Heart right ventricle (tissue), 16 donors: ENCODE data around the gene N4BP3. TPM values are rescaled to one million over a fixed set of nuclear protein-coding genes. Genes with fewer than 3 reads are reported as not detected.
"Not testable (repeated sequence)": the region's sequence is repeated elsewhere in the genome, so short reads cannot be mapped to it uniquely, and the experiment has no call there.

Source experiments
- ATAC-seq, 8 donors: fragments of 200-7000 bp; cut with Tn5 transposase; one replicate each; pipeline ENCODE4 v1.9.1; 2020; ENCODE audit warnings: mild to moderate bottlenecking in 8 of 8, moderate library complexity in 8 of 8, moderate number of reproducible peaks in 1 of 8
- DNase-seq, 2 donors: peaks; one replicate each; pipeline ENCODE4 v3.0.0-alpha.2; 2020
- H3K27ac ChIP-seq, 10 donors: fragments of 200-600 bp; sonication (generic) in 2 of 10; one replicate each; pipeline versions ENCODE4 v1.5.0 to v1.8.0; 2020 to 2022; ENCODE audit warnings: mild to moderate bottlenecking in 3 of 10
- H3K27me3 ChIP-seq, 7 donors: fragments of 200-600 bp; one replicate each; pipeline ENCODE4 v1.8.0; 2021 to 2022; ENCODE audit warnings: mild to moderate bottlenecking in 2 of 7
- H3K36me3 ChIP-seq, 9 donors: fragments of 200-600 bp; sonication (generic) in 1 of 9; one replicate each; pipeline versions ENCODE4 v1.5.0 to v1.8.0; 2020 to 2022; ENCODE audit warnings: mild to moderate bottlenecking in 2 of 9
- H3K4me1 ChIP-seq, 9 donors: fragments of 200-600 bp; sonication (generic) in 1 of 9; one replicate each; pipeline versions ENCODE4 v1.5.0 to v1.8.0; 2020 to 2022; ENCODE audit warnings: mild to moderate bottlenecking in 4 of 9
- H3K4me3 ChIP-seq, 10 donors: fragments of 200-600 bp; sonication (generic) in 2 of 10; one replicate each; pipeline versions ENCODE4 v1.5.0 to v1.8.0; 2020 to 2022; ENCODE audit warnings: mild to moderate bottlenecking in 7 of 10, moderate library complexity in 2 of 10
- H3K9me3 ChIP-seq, 11 donors: fragments of 200-600 bp in 10 of 11; sonication (generic) in 2 of 11; one replicate each; pipeline versions ENCODE4 v1.5.0 to v1.8.0; 2013 to 2022; ENCODE audit warnings: mild to moderate bottlenecking in 2 of 11, control low read depth in 1 of 11, moderate library complexity in 1 of 11
- WGBS, 2 donors: extraction: QIAGEN DNeasy Blood & Tissue Kit; methylation state at CpG; one replicate each; pipeline ENCODE4 v1.1.7; 2013; ENCODE audit warnings: inconsistent platforms in 1 of 2; 5-methylcytosine and 5-hydroxymethylcytosine counted together
- intact Hi-C, 10 donors: fragments of 100-400 bp; cut with DNase I; formaldehyde crosslinking; loops; one replicate each; pipeline versions ENCODE4 v1.11.1 to v1.14.2; 2022
- polyA plus RNA-seq, 2 donors: library from polyadenylated mRNA; stranded (reverse); fragments of 200-250 nt; gene quantifications; one replicate each; pipeline ENCODE4 v1.2.3, GENCODE V29; 2013
- total RNA-seq, 10 donors: library from RNA; stranded (reverse); fragmentation: NEBNext Ultra II Directional in 3 of 10; extraction: Animal tissue kit (Norgen Biotek cat#: 25700) in 3 of 10; gene quantifications; one replicate each; pipeline versions ENCODE4 v1.2.1 to v1.2.4, GENCODE V29; 2021 to 2023
- TF ChIP-seq, protein P1 (sequence below), 9 donors: fragments of 200-600 bp; sonication (generic) in 2 of 9; IDR thresholded peaks; one replicate each; pipeline versions ENCODE4 v1.5.0 to v1.8.0; 2021 to 2022; ENCODE audit warnings: antibody characterized with exemption in 9 of 9, mild to moderate bottlenecking in 5 of 9, moderate library complexity in 1 of 9
- donor health status: Arrhythmogenic right ventricular cardiomyopathy.
- donor health status: ischemic (EF 13 %, LVEDD 7.1; RV severe dilation, severe dysfunction).
- donor health status: healthy with polysubstance abuse.
- donor health status: DM: no; HTN: yes; CAD: no.
- donor health status: DM: no; HTN: no; CAD: no.
- donor health status: ischemic (EF 25% LVEDD 6.9; RV normal size, moderate dysfunction).
- donor health status: ischemic (EF 25% LVEDD 5.7; RV mildly dilated, moderate dysfunction).
- donor health status: healthy.
- donor health status: DM: yes; HTN: yes; CAD: no.
- donor health status: Ischemic cardiomyopathy.
- donor health status: ischemic (EF 35%, LVEDD 5.7; RV mildly dilated, moderate dysfunction).
- donor health status: nonischemic (EF 11% LVEDD 7.7; RV severe dilation, severe dysfunction).
- donor health status: DM: yes; HTN: yes; CAD: no.
- donor health status: PGD.
- donor health status: ischemic (EF 29% LVEDD 5.4; RV normal size, mild dysfunction).
- donor health status: nonischemic (EF 23%, LVEDD 6.1; RV moderate dilation, normal function).

Gene N4BP3
- total and polyA plus RNA-seq, 12 donors, result 1.1 to 5.5 (median 2.8) TPM

DNA sequence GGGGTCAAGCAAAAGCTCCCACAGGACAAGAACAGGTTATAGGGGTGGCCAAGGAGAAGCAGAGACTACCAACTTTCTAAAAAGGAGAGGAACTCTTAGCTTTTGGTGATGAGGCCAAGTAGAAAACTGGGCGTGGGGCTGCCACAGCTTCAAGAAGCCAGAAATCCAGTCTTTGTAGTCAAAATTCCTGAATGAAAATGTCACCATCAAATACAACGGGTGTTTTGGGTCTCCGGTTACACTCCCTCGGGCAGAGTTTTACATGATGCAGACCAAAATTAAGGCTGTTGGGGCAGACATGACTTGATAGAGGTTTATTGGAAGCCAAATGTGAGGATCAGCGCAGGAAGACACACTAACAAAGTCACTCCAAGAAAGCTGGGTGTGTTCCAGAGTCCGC is 29.4 kb upstream of the N4BP3 start:
- H3K36me3 ChIP-seq, result no peaks in the 10 kb centered on the region
- H3K27me3 ChIP-seq, result peaks cover 0 to 49% (median 16%) of the 10 kb centered on the region in 7 donors
- WGBS, 2 donors, result 72 to 77% methylated on average over 6 of the region's 6 CpGs
- DNase-seq (no peak), ATAC-seq (no peak)
- intact Hi-C loops, result no loop called here
- no peaks in the 10 kb centered on the region for H3K4me1 ChIP-seq
- TF ChIP-seq, protein P1, sequence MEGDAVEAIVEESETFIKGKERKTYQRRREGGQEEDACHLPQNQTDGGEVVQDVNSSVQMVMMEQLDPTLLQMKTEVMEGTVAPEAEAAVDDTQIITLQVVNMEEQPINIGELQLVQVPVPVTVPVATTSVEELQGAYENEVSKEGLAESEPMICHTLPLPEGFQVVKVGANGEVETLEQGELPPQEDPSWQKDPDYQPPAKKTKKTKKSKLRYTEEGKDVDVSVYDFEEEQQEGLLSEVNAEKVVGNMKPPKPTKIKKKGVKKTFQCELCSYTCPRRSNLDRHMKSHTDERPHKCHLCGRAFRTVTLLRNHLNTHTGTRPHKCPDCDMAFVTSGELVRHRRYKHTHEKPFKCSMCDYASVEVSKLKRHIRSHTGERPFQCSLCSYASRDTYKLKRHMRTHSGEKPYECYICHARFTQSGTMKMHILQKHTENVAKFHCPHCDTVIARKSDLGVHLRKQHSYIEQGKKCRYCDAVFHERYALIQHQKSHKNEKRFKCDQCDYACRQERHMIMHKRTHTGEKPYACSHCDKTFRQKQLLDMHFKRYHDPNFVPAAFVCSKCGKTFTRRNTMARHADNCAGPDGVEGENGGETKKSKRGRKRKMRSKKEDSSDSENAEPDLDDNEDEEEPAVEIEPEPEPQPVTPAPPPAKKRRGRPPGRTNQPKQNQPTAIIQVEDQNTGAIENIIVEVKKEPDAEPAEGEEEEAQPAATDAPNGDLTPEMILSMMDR (IDR thresholded peaks at IDR 0.05), result no peak
- H3K27ac ChIP-seq, result no peak overlapping the region
- H3K4me3 ChIP-seq, result no peak overlapping the region
- H3K9me3 ChIP-seq, result no peaks in the 10 kb centered on the region

DNA sequence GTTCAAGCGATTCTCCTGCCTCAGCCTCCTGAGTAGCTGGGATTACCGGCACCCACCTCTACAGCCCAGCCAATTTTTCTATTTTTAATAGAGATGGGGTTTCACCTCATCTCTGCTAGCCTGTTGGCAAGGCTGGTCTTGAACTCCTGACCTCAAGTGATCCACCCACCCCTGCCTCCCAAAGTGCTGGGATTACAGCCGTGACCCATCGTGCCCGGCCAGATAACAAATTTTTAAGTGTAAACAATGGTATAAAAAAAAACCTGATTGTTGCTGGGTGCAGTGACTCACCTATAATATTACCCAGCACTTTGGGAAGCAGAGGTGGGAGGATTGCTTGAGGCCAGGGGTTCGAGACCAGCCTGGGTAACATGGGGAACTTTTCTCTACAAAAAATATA is 28.0 kb upstream of the N4BP3 start:
- TF ChIP-seq, protein P1 (IDR thresholded peaks at IDR 0.05), result no peak
- ATAC-seq (no peak), DNase-seq (no peak)
- Histone ChIP-seq H3K4me3 (no peak overlapping the region), H3K27me3 (peaks cover 0 to 58% (median 16%) of the 10 kb centered on the region in 7 donors), H3K9me3 (no peaks in the 10 kb centered on the region), H3K36me3 (no peaks in the 10 kb centered on the region), H3K27ac (no peak overlapping the region), H3K4me1 (no peaks in the 10 kb centered on the region)
- whole genome bisulfite sequencing, 2 donors, result 62 to 80% methylated on average over 6 of the region's 6 CpGs
- intact Hi-C loops, result no loop called here

DNA sequence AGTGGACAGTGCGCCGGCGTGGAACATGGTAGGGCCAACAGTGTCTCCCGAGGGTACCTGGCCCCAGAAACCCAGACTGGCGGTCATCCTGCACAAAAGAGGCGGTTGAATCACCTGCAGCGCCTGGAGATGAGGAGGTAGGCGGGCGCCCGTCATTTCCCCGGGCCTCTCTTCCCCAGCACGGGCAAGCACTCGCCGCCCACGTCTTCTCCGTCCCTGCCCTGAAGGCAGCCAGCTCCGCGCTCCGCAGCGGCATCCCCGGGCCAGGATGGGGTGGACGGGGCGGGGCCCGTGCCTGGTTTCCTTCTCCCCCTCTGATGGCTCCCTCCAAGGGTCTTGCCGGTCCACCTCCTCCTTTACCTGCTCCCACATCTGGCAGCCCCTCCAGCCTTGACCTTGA is 27.1 kb upstream of the N4BP3 start:
- no peak overlapping the region for H3K4me3 ChIP-seq
- no peaks in the 10 kb centered on the region for H3K4me1 ChIP-seq
- DNase-seq (no peak), ATAC-seq (no peak)
- 30 to 33% methylated on average over 25 of the region's 25 CpGs for WGBS, 2 donors
- intact Hi-C loops, result no loop called here
- H3K27me3 ChIP-seq, result peaks cover 0 to 52% (median 17%) of the 10 kb centered on the region in 7 donors
- H3K9me3 ChIP-seq, result peaks cover 0 to 5% (median 0%) of the 10 kb centered on the region in 11 donors
- H3K27ac ChIP-seq, result no peak overlapping the region
- TF ChIP-seq, protein P1 (IDR thresholded peaks at IDR 0.05), result no peak
- no peaks in the 10 kb centered on the region for H3K36me3 ChIP-seq

DNA sequence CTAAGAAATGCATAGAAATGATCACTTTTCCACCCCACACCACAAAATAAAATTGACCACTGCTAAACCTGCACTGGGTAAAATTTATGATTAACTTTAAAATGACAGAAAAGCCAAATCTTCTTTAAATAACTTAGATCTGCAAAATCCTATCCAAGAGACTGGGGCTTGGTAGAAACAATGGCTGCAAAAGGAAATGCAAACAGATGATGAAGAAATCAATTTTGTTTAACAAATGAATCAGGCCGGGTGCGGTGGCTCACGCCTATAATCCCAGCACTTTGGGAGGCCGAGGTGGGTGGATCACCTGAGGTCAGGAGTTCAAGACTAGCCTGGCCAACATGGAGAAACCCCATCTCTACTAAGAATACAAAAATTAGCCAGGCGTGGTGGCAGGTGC is 26.1 kb upstream of the N4BP3 start:
- 80 to 81% methylated on average over 5 of the region's 5 CpGs for WGBS, 2 donors
- ATAC-seq, DNase-seq, H3K4me1 ChIP-seq, H3K27ac ChIP-seq, intact Hi-C loops, H3K36me3 ChIP-seq, H3K4me3 ChIP-seq: not testable (repeated sequence)
- H3K9me3 ChIP-seq, result peaks cover 0 to 12% (median 3%) of the 10 kb centered on the region in 11 donors
- peaks cover 0 to 47% (median 17%) of the 10 kb centered on the region in 7 donors for H3K27me3 ChIP-seq

DNA sequence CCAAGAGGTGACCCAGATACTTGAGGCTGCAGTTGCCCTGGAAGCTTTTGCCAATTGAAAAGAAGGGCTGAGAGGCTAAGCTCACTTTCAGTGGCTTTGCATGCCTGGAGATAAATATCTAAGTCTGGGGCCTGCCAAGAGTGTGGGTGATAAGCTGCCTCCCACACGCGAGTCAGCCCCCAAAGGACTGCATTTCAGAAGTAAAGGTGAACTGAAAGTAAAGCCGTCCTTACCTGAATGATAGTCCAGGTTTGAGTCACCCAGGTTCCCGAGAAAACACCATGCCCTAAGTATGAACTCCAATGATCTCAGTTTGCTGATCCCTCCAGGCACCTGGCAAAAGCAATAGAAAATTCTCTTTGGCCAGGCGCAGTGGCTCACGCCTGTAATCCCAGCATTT is 22.5 kb upstream of the N4BP3 start:
- no peaks in the 10 kb centered on the region for H3K4me1 ChIP-seq
- 88 to 90% methylated on average over 6 of the region's 6 CpGs for WGBS, 2 donors

More for the DNA sequence above, 22.5 kb upstream of the N4BP3 start:
- Histone ChIP-seq H3K27ac (no peak overlapping the region), H3K4me3 (no peak overlapping the region), H3K27me3 (peaks cover 0 to 34% (median 14%) of the 10 kb centered on the region in 7 donors), H3K36me3 (no peaks in the 10 kb centered on the region), H3K9me3 (peaks cover 0 to 16% (median 3%) of the 10 kb centered on the region in 11 donors)
- no peak for ATAC-seq
- no peak for DNase-seq
- intact Hi-C loops, result no loop called here
- TF ChIP-seq, protein P1 (IDR thresholded peaks at IDR 0.05), result no peak
